B cell (primary cell): Measurements from ENCODE around the gene GLT1D1. TPM values are rescaled to one million over a fixed set of nuclear protein-coding genes. Genes with fewer than 3 reads are reported as not detected.

Experiments used
- ATAC-seq: fragments of 200-7000 bp; cut with Tn5 transposase; one replicate; pipeline ENCODE4 v1.10.0; 2021; ENCODE audit warnings: low read depth, mild to moderate bottlenecking, moderate number of reproducible peaks, moderate library complexity
- CTCF ChIA-PET: fragments of 350-600 bp; sonication (Branson Sonifier 250); formaldehyde crosslinking; loops from one replicate; lab custom pipeline; 2021; ENCODE audit warnings: antibody characterized with exemption, inconsistent platforms; lab: Charles Lee
- POLR2A ChIA-PET: fragments of 350-600 bp; sonication (Branson Sonifier 250); formaldehyde crosslinking; loops from one replicate; lab custom pipeline; 2021; ENCODE audit warnings: antibody characterized with exemption; lab: Charles Lee
- DNase-seq: peaks from one replicate; pipeline ENCODE4 v3.0.0; 2013
- H2AFZ ChIP-seq: 2 replicates; pipeline ENCODE4 v1.6.1; 2012; ENCODE audit warnings: mild to moderate bottlenecking, low read depth, low read length; ENCODE audit not compliant: insufficient read depth, poor library complexity, severe bottlenecking
- H3K27ac ChIP-seq, 2 donors: 1 replicate in 1 of 2; 2 replicates in 1 of 2; pipeline ENCODE4 v1.5.1; 2012 to 2013; ENCODE audit warnings: low read length in 2 of 2, mild to moderate bottlenecking in 2 of 2, moderate library complexity in 1 of 2
- H3K27me3 ChIP-seq, 4 experiments: fragments of 200-600 bp in 1 of 4; sonication (generic) in 1 of 4; replicated peaks in 1 of 4; 1 replicate in 2 of 4; 2 replicates in 2 of 4; pipeline versions ENCODE4 v1.6.1 to v1.7.0; 2013 to 2016; ENCODE audit warnings: low read length in 3 of 4, mild to moderate bottlenecking in 2 of 4, mixed read lengths in 1 of 4, moderate library complexity in 1 of 4; ENCODE audit not compliant: insufficient read depth in 4 of 4, control insufficient read depth in 3 of 4; ENCODE audit errors: control extremely low read depth in 1 of 4
- H3K36me3 ChIP-seq, 2 experiments: replicated peaks in 1 of 2; 1 replicate in 1 of 2; 2 replicates in 1 of 2; pipeline versions ENCODE4 v1.6.1 to v1.7.1; 2013; ENCODE audit warnings: low read length in 1 of 2; ENCODE audit not compliant: insufficient read depth in 2 of 2, control insufficient read depth in 1 of 2; ENCODE audit errors: control extremely low read depth in 1 of 2, extremely low read depth in 1 of 2
- H3K4me1 ChIP-seq, 2 donors: fragments of 200-600 bp in 1 of 2; sonication (generic) in 1 of 2; 1 replicate in 1 of 2; 2 replicates in 1 of 2; pipeline versions ENCODE4 v1.5.1 to v1.6.1; 2013 to 2017; ENCODE audit warnings: low read length in 2 of 2; ENCODE audit not compliant: control insufficient read depth in 2 of 2, insufficient read depth in 2 of 2
- H3K4me2 ChIP-seq: replicated peaks from 2 replicates; pipeline ENCODE3; 2012; ENCODE audit warnings: mild to moderate bottlenecking, low read depth, low read length; ENCODE audit not compliant: poor library complexity, severe bottlenecking
- H3K4me3 ChIP-seq, 5 experiments: fragments of 200-600 bp in 1 of 5; sonication (generic) in 1 of 5; 1 replicate in 3 of 5; 2 replicates in 2 of 5; pipeline versions ENCODE4 v1.5.1 to v1.7.0; 2011 to 2016; ENCODE audit warnings: low read length in 4 of 5, mild to moderate bottlenecking in 4 of 5, low read depth in 2 of 5, control low read depth in 1 of 5, moderate library complexity in 1 of 5; ENCODE audit not compliant: insufficient read depth in 1 of 5; ENCODE audit errors: control extremely low read depth in 1 of 5, extremely low read depth in 1 of 5
- H3K79me2 ChIP-seq: fragments of 200-600 bp; sonication (generic); one replicate; pipeline ENCODE4 v1.6.0; 2016; ENCODE audit warnings: low read length; ENCODE audit not compliant: control insufficient read depth, insufficient read depth
- H3K9ac ChIP-seq: fragments of 200-600 bp; sonication (generic); 2 replicates; pipeline ENCODE4 v1.6.1; 2017; ENCODE audit warnings: mild to moderate bottlenecking, low read length, moderate library complexity
- H3K9me3 ChIP-seq, 3 donors: one replicate each; pipeline versions ENCODE4 v1.6.1 to v1.7.1; 2013; ENCODE audit warnings: low read length in 2 of 3; ENCODE audit not compliant: control insufficient read depth in 2 of 3, insufficient read depth in 1 of 3; ENCODE audit errors: control extremely low read depth in 1 of 3
- H4K20me1 ChIP-seq: 2 replicates; pipeline ENCODE4 v1.6.0; 2012; ENCODE audit warnings: mild to moderate bottlenecking, low read length; ENCODE audit not compliant: insufficient read depth, control insufficient read depth, poor library complexity, severe bottlenecking
- H3K27ac Mint-ChIP-seq: one replicate; pipeline ENCODE4 v1.8.0; 2021; ENCODE audit warnings: mixed read lengths
- H3K27me3 Mint-ChIP-seq: one replicate; pipeline ENCODE4 v1.8.0; 2021; ENCODE audit warnings: mixed read lengths
- H3K4me1 Mint-ChIP-seq: one replicate; pipeline ENCODE4 v1.8.0; 2021; ENCODE audit warnings: mixed read lengths
- H3K4me3 Mint-ChIP-seq: one replicate; pipeline ENCODE4 v1.8.0; 2021; ENCODE audit warnings: mixed read lengths
- H3K9me3 Mint-ChIP-seq: one replicate; pipeline ENCODE4 v1.8.0; 2022; ENCODE audit warnings: mixed read lengths; ENCODE audit not compliant: insufficient read depth
- CTCF ChIP-seq: fragments of 200-600 bp; IDR thresholded peaks from one replicate; pipeline ENCODE4 v1.8.0; 2022; ENCODE audit warnings: antibody characterized with exemption, mild to moderate bottlenecking
- EZH2 ChIP-seq: IDR thresholded peaks from 2 replicates; pipeline ENCODE4 v1.6.1; 2012; ENCODE audit warnings: borderline replicate concordance, low read depth, mild to moderate bottlenecking, moderate library complexity, low read length; ENCODE audit not compliant: insufficient read depth, poor library complexity, severe bottlenecking
- WGBS: methylation state at CpG from one replicate; pipeline ENCODE4 v1.1.5; 2013; ENCODE audit warnings: missing lambda C conversion rate; ENCODE audit not compliant: insufficient coverage; 5-methylcytosine and 5-hydroxymethylcytosine counted together
- intact Hi-C: fragments of 100-400 bp; cut with micrococcal nuclease; formaldehyde crosslinking; loops from one replicate; pipeline ENCODE4 v1.10.0; 2022
- polyA plus RNA-seq: library from polyadenylated mRNA; depleted of rRNA; stranded (reverse); fragments of >200 nt; gene quantifications from 2 replicates; pipeline ENCODE4 v1.2.3, GENCODE V29; 2012
- total RNA-seq, 2 donors: library from RNA; stranded (reverse); fragments of 120-200 nt in 1 of 2; gene quantifications; 1 replicate in 1 of 2; 2 replicates in 1 of 2; pipeline versions ENCODE4 v1.2.3 to v1.2.4, GENCODE V29; 2013 to 2022

The GLT1D1 gene
- total and polyA plus RNA-seq, 2 donors (not counting 1 experiment from before 2014, with no cell fraction given) = 0.22 to 0.49 TPM

GRCh38 chr12:129025055-129025454, 171.8 kb downstream of the GLT1D1 start:
- ChIA-PET CTCF (no interaction called here), POLR2A (no interaction called here)
- Mint-ChIP-seq H3K27ac (no peak overlapping the region), H3K9me3 (no peaks in the 10 kb centered on the region), H3K4me1 (no peaks in the 10 kb centered on the region), H3K4me3 (no peak overlapping the region), H3K27me3 (no peaks in the 10 kb centered on the region)
- ATAC-seq = no peak
- 91% methylated on average over 3 of the region's 3 CpGs for WGBS
- H2AFZ ChIP-seq = no peak overlapping the region
- no peaks in the 10 kb centered on the region for H4K20me1 ChIP-seq
- no peak overlapping the region for H3K27ac ChIP-seq
- H3K27me3 ChIP-seq = no peaks in the 10 kb centered on the region
- no peak for DNase-seq
- intact Hi-C loops = no loop called here
- no peak overlapping the region for H3K9ac ChIP-seq
- no peak overlapping the region for H3K4me3 ChIP-seq
- H3K9me3 ChIP-seq = peaks cover 0 to 11% (median 3%) of the 10 kb centered on the region in 3 donors
- no peaks in the 10 kb centered on the region for H3K4me1 ChIP-seq
- H3K79me2 ChIP-seq = no peaks in the 10 kb centered on the region
- no peaks in the 10 kb centered on the region for H3K36me3 ChIP-seq
- TF ChIP-seq CTCF = no peak
- TF ChIP-seq EZH2 = no peak
- H3K4me2 ChIP-seq = no peak overlapping the region

DNA sequence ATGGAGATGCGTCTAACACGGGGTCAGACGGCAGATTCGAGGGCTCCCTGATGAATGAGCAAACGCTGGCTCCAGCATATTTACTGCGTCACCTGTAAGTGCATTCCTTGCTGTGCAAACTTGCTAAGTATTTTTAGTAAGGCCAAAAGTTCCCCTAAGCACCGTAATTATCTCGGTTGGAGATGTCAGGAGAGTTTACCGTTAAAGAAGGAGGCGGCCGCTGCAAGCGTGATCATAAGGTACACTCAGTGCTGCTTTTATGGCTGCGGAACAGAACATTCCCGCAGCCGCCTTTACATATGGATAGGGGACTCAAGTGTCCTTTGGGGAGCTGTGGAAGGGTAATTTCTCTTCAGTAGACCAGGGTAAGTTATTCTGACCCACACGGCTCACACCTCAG, 175.6 kb downstream of the GLT1D1 start:
- Histone ChIP-seq H3K4me2 (no peak overlapping the region), H3K36me3 (no peaks in the 10 kb centered on the region), H4K20me1 (no peaks in the 10 kb centered on the region), H3K27me3 (no peaks in the 10 kb centered on the region), H3K79me2 (no peaks in the 10 kb centered on the region), H3K27ac (no peak overlapping the region), H3K4me3 (no peak overlapping the region), H3K9ac (no peak overlapping the region), H3K9me3 (peaks cover 0 to 8% (median 0%) of the 10 kb centered on the region in 3 donors), H2AFZ (no peak overlapping the region), H3K4me1 (no peaks in the 10 kb centered on the region)
- TF ChIP-seq EZH2 = no peak
- no peak for TF ChIP-seq CTCF
- CTCF ChIA-PET = no interaction called here
- Mint-ChIP-seq H3K4me1 (no peaks in the 10 kb centered on the region), H3K27ac (no peak overlapping the region), H3K9me3 (no peaks in the 10 kb centered on the region), H3K4me3 (no peak overlapping the region), H3K27me3 (no peaks in the 10 kb centered on the region)
- POLR2A ChIA-PET = no interaction called here
- DNase-seq (no peak), ATAC-seq (no peak)
- intact Hi-C loops = no loop called here
- 82% methylated on average over 15 of the region's 16 CpGs for WGBS

Other genes with a start within 250 kb of the GLT1D1 start
- 64.4 and 67.2 TPM in 2 replicates for gene SLC15A4, start 29.5 kb upstream of the GLT1D1 start, total RNA-seq
- gene SLC15A4, start 29.5 kb upstream of the GLT1D1 start, polyA plus RNA-seq = 48.1 and 48.9 TPM in 2 replicates